HepG2 (cell line): ENCODE measurements around the gene IFIT3.

Source experiments
- TF ChIP-seq, protein P1 (sequence below): sonication (generic); formaldehyde crosslinking; IDR thresholded peaks from 2 replicates; pipeline ENCODE4 v1.4.0; 2020; ENCODE audit warnings: missing genetic modification reagents, borderline replicate concordance
- TF ChIP-seq, protein P2 (sequence below), 2 experiments: IDR thresholded peaks; 2 replicates each; pipeline ENCODE4 v1.6.1; 2011 to 2012; ENCODE audit warnings: low read length in 2 of 2, borderline replicate concordance in 1 of 2, low read depth in 1 of 2, mild to moderate bottlenecking in 1 of 2, moderate library complexity in 1 of 2

DNA sequence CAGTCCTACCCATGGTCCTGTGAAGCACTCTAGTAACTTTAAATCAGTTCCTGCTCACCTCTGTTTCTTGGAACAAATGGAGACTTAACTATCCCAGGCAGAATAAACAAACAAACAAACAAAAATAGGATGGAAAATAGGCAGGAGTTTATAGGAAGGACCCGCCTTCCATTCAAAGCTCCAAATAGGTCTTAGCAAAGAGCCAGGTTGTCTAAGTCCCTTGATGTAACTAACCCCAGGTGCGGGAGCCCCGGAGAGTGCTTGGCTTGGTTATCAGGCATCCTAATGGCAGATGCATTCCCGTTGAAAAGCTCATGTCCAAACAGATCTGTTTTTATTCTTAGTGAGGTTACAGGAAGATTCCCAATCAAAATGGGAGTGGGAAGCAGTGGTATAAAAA is 23.8 kb upstream of the IFIT3 start:
- TF ChIP-seq, protein P1, sequence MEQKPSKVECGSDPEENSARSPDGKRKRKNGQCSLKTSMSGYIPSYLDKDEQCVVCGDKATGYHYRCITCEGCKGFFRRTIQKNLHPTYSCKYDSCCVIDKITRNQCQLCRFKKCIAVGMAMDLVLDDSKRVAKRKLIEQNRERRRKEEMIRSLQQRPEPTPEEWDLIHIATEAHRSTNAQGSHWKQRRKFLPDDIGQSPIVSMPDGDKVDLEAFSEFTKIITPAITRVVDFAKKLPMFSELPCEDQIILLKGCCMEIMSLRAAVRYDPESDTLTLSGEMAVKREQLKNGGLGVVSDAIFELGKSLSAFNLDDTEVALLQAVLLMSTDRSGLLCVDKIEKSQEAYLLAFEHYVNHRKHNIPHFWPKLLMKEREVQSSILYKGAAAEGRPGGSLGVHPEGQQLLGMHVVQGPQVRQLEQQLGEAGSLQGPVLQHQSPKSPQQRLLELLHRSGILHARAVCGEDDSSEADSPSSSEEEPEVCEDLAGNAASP (CRISPR knock-in tag), result no peak
- TF ChIP-seq, protein P2, sequence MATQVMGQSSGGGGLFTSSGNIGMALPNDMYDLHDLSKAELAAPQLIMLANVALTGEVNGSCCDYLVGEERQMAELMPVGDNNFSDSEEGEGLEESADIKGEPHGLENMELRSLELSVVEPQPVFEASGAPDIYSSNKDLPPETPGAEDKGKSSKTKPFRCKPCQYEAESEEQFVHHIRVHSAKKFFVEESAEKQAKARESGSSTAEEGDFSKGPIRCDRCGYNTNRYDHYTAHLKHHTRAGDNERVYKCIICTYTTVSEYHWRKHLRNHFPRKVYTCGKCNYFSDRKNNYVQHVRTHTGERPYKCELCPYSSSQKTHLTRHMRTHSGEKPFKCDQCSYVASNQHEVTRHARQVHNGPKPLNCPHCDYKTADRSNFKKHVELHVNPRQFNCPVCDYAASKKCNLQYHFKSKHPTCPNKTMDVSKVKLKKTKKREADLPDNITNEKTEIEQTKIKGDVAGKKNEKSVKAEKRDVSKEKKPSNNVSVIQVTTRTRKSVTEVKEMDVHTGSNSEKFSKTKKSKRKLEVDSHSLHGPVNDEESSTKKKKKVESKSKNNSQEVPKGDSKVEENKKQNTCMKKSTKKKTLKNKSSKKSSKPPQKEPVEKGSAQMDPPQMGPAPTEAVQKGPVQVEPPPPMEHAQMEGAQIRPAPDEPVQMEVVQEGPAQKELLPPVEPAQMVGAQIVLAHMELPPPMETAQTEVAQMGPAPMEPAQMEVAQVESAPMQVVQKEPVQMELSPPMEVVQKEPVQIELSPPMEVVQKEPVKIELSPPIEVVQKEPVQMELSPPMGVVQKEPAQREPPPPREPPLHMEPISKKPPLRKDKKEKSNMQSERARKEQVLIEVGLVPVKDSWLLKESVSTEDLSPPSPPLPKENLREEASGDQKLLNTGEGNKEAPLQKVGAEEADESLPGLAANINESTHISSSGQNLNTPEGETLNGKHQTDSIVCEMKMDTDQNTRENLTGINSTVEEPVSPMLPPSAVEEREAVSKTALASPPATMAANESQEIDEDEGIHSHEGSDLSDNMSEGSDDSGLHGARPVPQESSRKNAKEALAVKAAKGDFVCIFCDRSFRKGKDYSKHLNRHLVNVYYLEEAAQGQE (IDR thresholded peaks at IDR 0.05; ENCODE audit: borderline replicate concordance in 1 of 2, low read depth in 1 of 2, low read length in 2 of 2), result no peak
